Choroid plexus epithelial cell (primary cell): ENCODE results near the gene ISLR.

ENCODE experiments used
- DNase-seq: peaks from one replicate; pipeline ENCODE4 v3.0.0-alpha.2; 2010; ENCODE audit warnings: low read depth
- H3K4me3 ChIP-seq: 2 replicates; pipeline ENCODE4 v1.5.1; 2011; ENCODE audit warnings: low read depth, mild to moderate bottlenecking, control low read depth, low read length, moderate library complexity
- TF ChIP-seq, protein P1 (sequence below): conservative IDR thresholded peaks from 2 replicates; pipeline ENCODE4 v1.5.1; 2011; ENCODE audit warnings: low read depth, mild to moderate bottlenecking, control low read depth, inconsistent platforms, low read length, moderate library complexity

ISLR gene

GRCh38 chr15:74133694-74134386 lies 39.7 kb upstream of the ISLR start:
- TF ChIP-seq, protein P1, sequence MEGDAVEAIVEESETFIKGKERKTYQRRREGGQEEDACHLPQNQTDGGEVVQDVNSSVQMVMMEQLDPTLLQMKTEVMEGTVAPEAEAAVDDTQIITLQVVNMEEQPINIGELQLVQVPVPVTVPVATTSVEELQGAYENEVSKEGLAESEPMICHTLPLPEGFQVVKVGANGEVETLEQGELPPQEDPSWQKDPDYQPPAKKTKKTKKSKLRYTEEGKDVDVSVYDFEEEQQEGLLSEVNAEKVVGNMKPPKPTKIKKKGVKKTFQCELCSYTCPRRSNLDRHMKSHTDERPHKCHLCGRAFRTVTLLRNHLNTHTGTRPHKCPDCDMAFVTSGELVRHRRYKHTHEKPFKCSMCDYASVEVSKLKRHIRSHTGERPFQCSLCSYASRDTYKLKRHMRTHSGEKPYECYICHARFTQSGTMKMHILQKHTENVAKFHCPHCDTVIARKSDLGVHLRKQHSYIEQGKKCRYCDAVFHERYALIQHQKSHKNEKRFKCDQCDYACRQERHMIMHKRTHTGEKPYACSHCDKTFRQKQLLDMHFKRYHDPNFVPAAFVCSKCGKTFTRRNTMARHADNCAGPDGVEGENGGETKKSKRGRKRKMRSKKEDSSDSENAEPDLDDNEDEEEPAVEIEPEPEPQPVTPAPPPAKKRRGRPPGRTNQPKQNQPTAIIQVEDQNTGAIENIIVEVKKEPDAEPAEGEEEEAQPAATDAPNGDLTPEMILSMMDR = no peak
- H3K4me3 ChIP-seq = no peak overlapping the region
- DNase-seq = no peak

GRCh38 chr15:74134387-74135027 lies 39.0 kb upstream of the ISLR start:
- TF ChIP-seq, protein P1 = peak; percentile 38
- no peak overlapping the region for H3K4me3 ChIP-seq
- DNase-seq = no peak

- no peak overlapping the region for H3K4me3 ChIP-seq
Measured at GRCh38 chr15:74135041-74135565, 38.4 kb upstream of the ISLR start.

DNA sequence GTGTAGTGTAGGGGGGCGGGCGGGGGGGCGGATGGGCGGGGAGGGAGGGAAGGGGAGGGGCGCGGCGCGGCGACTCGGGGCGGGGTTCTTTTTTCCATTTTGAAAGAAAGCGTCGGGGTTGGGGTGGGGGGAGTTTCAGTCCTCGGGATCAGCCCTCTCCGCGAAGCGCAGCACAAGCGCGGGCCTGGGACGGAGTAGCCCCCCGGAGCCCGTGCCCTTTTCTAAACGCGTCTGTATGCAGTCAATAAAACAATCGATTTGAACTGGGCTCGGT lies 37.0 kb upstream of the ISLR start:
- peak overlapping the region; percentile 58 for H3K4me3 ChIP-seq
- TF ChIP-seq, protein P1 = no peak
- no peak for DNase-seq

More at GRCh38 chr15:74135041-74135565, 38.4 kb upstream of the ISLR start:
- TF ChIP-seq, protein P1 = no peak
- DNase-seq = no peak

GRCh38 chr15:74136814-74137536 lies 36.5 kb upstream of the ISLR start:
- peak overlapping the region; percentile 58 for H3K4me3 ChIP-seq
- TF ChIP-seq, protein P1 = no peak
- no peak for DNase-seq

GRCh38 chr15:74137537-74137894 lies 36.0 kb upstream of the ISLR start:
- TF ChIP-seq, protein P1 = no peak
- no peak for DNase-seq
- H3K4me3 ChIP-seq = no peak overlapping the region
